SKM-1 (cell line): ENCODE results near the gene CTDSPL.
"Not testable (repeated sequence)": the region's sequence is repeated elsewhere in the genome, so short reads cannot be mapped to it uniquely, and the experiment has no call there.

Experiments used
- DNase-seq: peaks from one replicate; lab custom pipeline; 2025; ENCODE audit not compliant: unreplicated experiment; lab: John Stamatoyannopoulos, UW

The CTDSPL gene

GRCh38 chr3:38031022-38031994, 169.6 kb downstream of the CTDSPL start:
- DNase-seq = no peak

DNA sequence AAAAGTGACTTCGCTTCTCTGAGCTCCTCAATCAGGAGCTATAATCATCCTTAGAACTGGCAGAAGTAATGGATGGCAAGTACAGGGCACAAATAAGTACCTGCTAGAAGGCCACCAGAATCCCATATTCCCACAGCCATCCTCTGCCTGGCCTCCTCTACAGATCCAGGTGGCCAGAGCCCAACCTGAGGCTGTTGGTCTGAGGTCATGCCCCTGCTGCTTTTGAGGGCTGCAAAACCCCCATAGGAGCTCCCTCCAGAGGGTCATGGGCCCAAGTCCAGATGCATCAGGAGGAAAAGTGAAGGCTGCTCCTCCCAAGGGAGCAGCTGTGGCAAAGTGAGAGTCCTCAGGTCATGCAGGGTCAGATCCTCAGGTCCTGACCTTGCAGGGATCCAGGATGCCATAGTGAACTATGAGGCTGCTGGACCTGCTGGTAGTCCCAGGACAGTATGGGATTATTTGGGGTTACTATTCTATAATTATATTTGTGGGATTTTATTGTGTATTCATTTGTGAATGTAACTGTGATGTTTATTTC, 170.7 kb downstream of the CTDSPL start:
- no peak for DNase-seq

- DNase-seq = not testable (repeated sequence)
Measured at GRCh38 chr3:38033586-38033985, 171.9 kb downstream of the CTDSPL start.
